Measurements from ENCODE around the gene TP63.

- TF ChIP-seq CTCF (conservative IDR thresholded peaks at IDR 0.05; ENCODE audit: low read depth, low read length) (no peak), EZH2 (IDR thresholded peaks at IDR 0.05; ENCODE audit: borderline replicate concordance, low read depth, low read length, poor library complexity, severe bottlenecking) (no peak)
Measured at GRCh38 chr3:189718215-189718614, 87.0 kb downstream of the TP63 start.
